Glutamatergic neuron (in vitro differentiated cells): ENCODE data around the gene RNF26. TPM values are rescaled to one million over a fixed set of nuclear protein-coding genes. Genes with fewer than 3 reads are reported as not detected.

Experiments used
- DNase-seq: peaks from one replicate; pipeline ENCODE4 v3.0.0; 2022
- H3K27ac Mint-ChIP-seq: one replicate; pipeline ENCODE4 v1.8.0; 2020; ENCODE audit warnings: mild to moderate bottlenecking, mixed read lengths, inconsistent platforms; ENCODE audit not compliant: unreplicated experiment
- H3K27me3 Mint-ChIP-seq: one replicate; pipeline ENCODE4 v1.8.0; 2020; ENCODE audit warnings: mild to moderate bottlenecking, moderate library complexity, mixed read lengths, inconsistent platforms; ENCODE audit not compliant: unreplicated experiment
- H3K36me3 Mint-ChIP-seq: one replicate; pipeline ENCODE4 v1.8.0; 2020; ENCODE audit warnings: mild to moderate bottlenecking, mixed read lengths, inconsistent platforms; ENCODE audit not compliant: unreplicated experiment
- H3K4me1 Mint-ChIP-seq: one replicate; pipeline ENCODE4 v1.8.0; 2020; ENCODE audit warnings: mild to moderate bottlenecking, low read depth, mixed read lengths, inconsistent platforms; ENCODE audit not compliant: unreplicated experiment
- H3K4me3 Mint-ChIP-seq: one replicate; pipeline ENCODE4 v1.8.0; 2020; ENCODE audit warnings: mild to moderate bottlenecking, mixed read lengths, inconsistent platforms; ENCODE audit not compliant: unreplicated experiment
- H3K9me3 Mint-ChIP-seq: one replicate; pipeline ENCODE4 v1.8.0; 2020; ENCODE audit warnings: mild to moderate bottlenecking, moderate library complexity, mixed read lengths, inconsistent platforms; ENCODE audit not compliant: unreplicated experiment
- total RNA-seq: library from RNA; stranded (reverse); fragmentation: NEBNext Ultra II Directional; extraction: Animal tissue kit (Norgen Biotek cat#: 25700); gene quantifications from one replicate; pipeline ENCODE4 v1.2.1, GENCODE V29; 2021; ENCODE audit not compliant: unreplicated experiment
- TF ChIP-seq, protein P1 (sequence below): fragments of 200-600 bp; sonication (generic); IDR thresholded peaks from one replicate; pipeline ENCODE4 v1.5.0; 2021; ENCODE audit not compliant: partially characterized antibody, unreplicated experiment

The RNF26 gene
- total RNA-seq, 1 donor from 2014 or later: 20.6 TPM

GRCh38 chr11:119309411-119309810, 24.9 kb upstream of the RNF26 start:
- Mint-ChIP-seq H3K36me3 (no peaks in the 10 kb centered on the region), H3K27ac (no peak overlapping the region)

GRCh38 chr11:119309953-119310681, 24.2 kb upstream of the RNF26 start:
- Mint-ChIP-seq H3K27ac (no peak overlapping the region), H3K4me3 (no peak overlapping the region), H3K27me3 (peaks cover 2% of the 10 kb centered on the region), H3K36me3 (no peaks in the 10 kb centered on the region), H3K4me1 (no peaks in the 10 kb centered on the region), H3K9me3 (peaks cover 4% of the 10 kb centered on the region)
- TF ChIP-seq, protein P1, sequence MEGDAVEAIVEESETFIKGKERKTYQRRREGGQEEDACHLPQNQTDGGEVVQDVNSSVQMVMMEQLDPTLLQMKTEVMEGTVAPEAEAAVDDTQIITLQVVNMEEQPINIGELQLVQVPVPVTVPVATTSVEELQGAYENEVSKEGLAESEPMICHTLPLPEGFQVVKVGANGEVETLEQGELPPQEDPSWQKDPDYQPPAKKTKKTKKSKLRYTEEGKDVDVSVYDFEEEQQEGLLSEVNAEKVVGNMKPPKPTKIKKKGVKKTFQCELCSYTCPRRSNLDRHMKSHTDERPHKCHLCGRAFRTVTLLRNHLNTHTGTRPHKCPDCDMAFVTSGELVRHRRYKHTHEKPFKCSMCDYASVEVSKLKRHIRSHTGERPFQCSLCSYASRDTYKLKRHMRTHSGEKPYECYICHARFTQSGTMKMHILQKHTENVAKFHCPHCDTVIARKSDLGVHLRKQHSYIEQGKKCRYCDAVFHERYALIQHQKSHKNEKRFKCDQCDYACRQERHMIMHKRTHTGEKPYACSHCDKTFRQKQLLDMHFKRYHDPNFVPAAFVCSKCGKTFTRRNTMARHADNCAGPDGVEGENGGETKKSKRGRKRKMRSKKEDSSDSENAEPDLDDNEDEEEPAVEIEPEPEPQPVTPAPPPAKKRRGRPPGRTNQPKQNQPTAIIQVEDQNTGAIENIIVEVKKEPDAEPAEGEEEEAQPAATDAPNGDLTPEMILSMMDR: no peak
- DNase-seq: no peak

More at GRCh38 chr11:119309411-119309810, 24.9 kb upstream of the RNF26 start:
- no peak for DNase-seq
- no peak overlapping the region for H3K4me3 Mint-ChIP-seq
- peaks cover 2% of the 10 kb centered on the region for H3K27me3 Mint-ChIP-seq
- no peaks in the 10 kb centered on the region for H3K4me1 Mint-ChIP-seq
- TF ChIP-seq, protein P1: no peak
- H3K9me3 Mint-ChIP-seq: peaks cover 4% of the 10 kb centered on the region

GRCh38 chr11:119310682-119311052, 23.7 kb upstream of the RNF26 start:
- TF ChIP-seq, protein P1: no peak
- peaks cover 4% of the 10 kb centered on the region for H3K9me3 Mint-ChIP-seq
- H3K27ac Mint-ChIP-seq: no peak overlapping the region
- no peak overlapping the region for H3K4me3 Mint-ChIP-seq
- H3K4me1 Mint-ChIP-seq: no peaks in the 10 kb centered on the region
- no peaks in the 10 kb centered on the region for H3K36me3 Mint-ChIP-seq
- peaks cover 2% of the 10 kb centered on the region for H3K27me3 Mint-ChIP-seq
- no peak for DNase-seq

DNA sequence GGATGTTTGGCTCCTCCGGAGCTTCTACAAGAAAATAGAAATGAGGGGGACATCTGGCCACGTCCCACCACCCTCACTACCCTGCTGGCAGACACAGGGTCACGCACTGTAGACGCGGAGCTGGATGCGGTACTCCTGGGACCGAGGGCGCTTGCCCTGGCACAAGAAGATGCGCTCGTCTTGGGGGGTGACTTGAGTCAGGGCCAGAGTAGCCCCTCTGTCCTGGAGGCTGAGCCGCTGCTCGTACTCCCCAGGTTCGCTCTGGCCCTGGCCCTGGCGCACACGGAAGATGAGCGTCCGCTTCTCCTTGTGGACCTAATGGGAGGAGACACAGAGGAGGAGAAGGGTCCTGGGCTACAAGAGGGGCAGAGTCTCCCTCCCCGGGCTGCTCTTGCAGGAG, 19.6 kb upstream of the RNF26 start:
- no peak overlapping the region for H3K27ac Mint-ChIP-seq
- no peak overlapping the region for H3K4me3 Mint-ChIP-seq
- H3K4me1 Mint-ChIP-seq: peaks cover 5% of the 10 kb centered on the region
- peaks cover 3% of the 10 kb centered on the region for H3K27me3 Mint-ChIP-seq
- TF ChIP-seq, protein P1: no peak
- H3K36me3 Mint-ChIP-seq: no peaks in the 10 kb centered on the region
- peaks cover under 1% of the 10 kb centered on the region for H3K9me3 Mint-ChIP-seq
- no peak for DNase-seq
